K562 (cell line): Measurements from ENCODE around the gene FAM124A. TPM values are rescaled to one million over a fixed set of nuclear protein-coding genes. Genes with fewer than 3 reads are reported as not detected.

Source experiments
- ATAC-seq: fragments of 200-7000 bp; cut with Tn5 transposase; 3 replicates; pipeline ENCODE4 v1.9.1; 2020; ENCODE audit warnings: moderate library complexity
- BruUV-seq: library from RNA; stranded (reverse); fragments of 400-500 nt; replicated peaks from 2 replicates; lab custom pipeline; 2021; lab: Mats Ljungman, UMichigan
- CTCF ChIA-PET: fragments of 300-600 bp; formaldehyde crosslinking; extraction: SDS; loops from one replicate; lab custom pipeline; 2021; ENCODE audit warnings: low intra/inter-chr PET ratio; lab: Yijun Ruan, JAX
- POLR2A ChIA-PET: fragments of 300-600, 350-650 bp; sonication (Branson Sonifier 250); formaldehyde crosslinking; extraction: SDS; loops from one replicate; lab custom pipeline; 2021; ENCODE audit warnings: antibody characterized with exemption, inconsistent platforms; lab: Yijun Ruan, JAX
- DNase-seq, 4 experiments: peaks; one replicate each; pipeline versions ENCODE4 v3.0.0 to v3.0.0-alpha.2; 2011 to 2018; ENCODE audit warnings: low spot score in 3 of 4, mixed read lengths in 3 of 4; ENCODE audit errors: extremely low read depth in 1 of 4
- FAIRE-seq: peaks from 2 replicates; lab custom pipeline; 2011; peaks lifted over from hg19 to GRCh38; lab: Jason Lieb, UNC
- H2AFZ ChIP-seq: 2 replicates; pipeline ENCODE4 v1.6.0; 2011; ENCODE audit warnings: low read depth, low read length, control low read depth, inconsistent platforms
- H3K27ac ChIP-seq: fragments of 200-600 bp; 3 replicates; pipeline ENCODE4 v1.8.0; 2011; ENCODE audit warnings: low read depth, mild to moderate bottlenecking, control low read depth, inconsistent platforms, low read length, moderate library complexity, mixed read lengths; ENCODE audit errors: extremely low read depth
- H3K27me3 ChIP-seq, 2 experiments: fragments of 300-600 bp in 1 of 2; 2 replicates in 1 of 2; 3 replicates in 1 of 2; pipeline versions ENCODE4 v1.6.0 to v1.8.0; 2011; ENCODE audit warnings: inconsistent platforms in 2 of 2, low read length in 2 of 2, mild to moderate bottlenecking in 1 of 2, mixed read lengths in 1 of 2, moderate library complexity in 1 of 2; ENCODE audit not compliant: control insufficient read depth in 2 of 2, insufficient read depth in 2 of 2
- H3K36me3 ChIP-seq: fragments of 300-600 bp; 3 replicates; pipeline ENCODE4 v1.8.0; 2011; ENCODE audit warnings: mild to moderate bottlenecking, low read length, inconsistent platforms; ENCODE audit not compliant: control insufficient read depth, insufficient read depth
- H3K4me1 ChIP-seq, 2 experiments: fragments of 200-600 bp in 1 of 2; replicated peaks in 1 of 2; 2 replicates in 1 of 2; 3 replicates in 1 of 2; pipeline versions ENCODE4 v1.5.1 to v1.8.0; 2011; ENCODE audit warnings: inconsistent platforms in 2 of 2, low read length in 2 of 2, mild to moderate bottlenecking in 1 of 2, mixed read lengths in 1 of 2, moderate library complexity in 1 of 2; ENCODE audit not compliant: control insufficient read depth in 2 of 2, insufficient read depth in 2 of 2
- H3K4me2 ChIP-seq: 2 replicates; pipeline ENCODE4 v1.6.1; 2011; ENCODE audit warnings: low read length, control low read depth, inconsistent platforms, mixed read lengths; ENCODE audit not compliant: insufficient read depth
- H3K4me3 ChIP-seq: fragments of 200-600 bp; sonication (generic), shearing (Covaris generic); 2 replicates; pipeline ENCODE4 v1.5.1; 2016; ENCODE audit warnings: control low read depth, inconsistent platforms
- H3K79me2 ChIP-seq: fragments of 200-600 bp; 3 replicates; pipeline ENCODE4 v1.8.0; 2011; ENCODE audit warnings: low read length, inconsistent platforms; ENCODE audit not compliant: control insufficient read depth, insufficient read depth
- H3K9ac ChIP-seq, 2 experiments: 2 replicates each; pipeline versions ENCODE4 v1.6.0 to v1.6.1; 2011; ENCODE audit warnings: low read depth in 2 of 2, low read length in 2 of 2, control low read depth in 1 of 2, inconsistent platforms in 1 of 2, mild to moderate bottlenecking in 1 of 2, mixed read lengths in 1 of 2; ENCODE audit not compliant: insufficient read depth in 1 of 2
- H3K9me1 ChIP-seq: one replicate; pipeline ENCODE4 v1.6.0; 2011; ENCODE audit warnings: inconsistent platforms, mild to moderate bottlenecking, low read length, moderate library complexity; ENCODE audit not compliant: control insufficient read depth, insufficient read depth
- H3K9me3 ChIP-seq: replicated peaks from 2 replicates; pipeline ENCODE4 v1.5.1; 2011; ENCODE audit warnings: low read depth, low read length, inconsistent platforms; ENCODE audit not compliant: control insufficient read depth, insufficient read depth
- H4K20me1 ChIP-seq: replicated peaks from 2 replicates; pipeline ENCODE4 v1.6.1; 2011; ENCODE audit warnings: low read length, inconsistent platforms, mixed read lengths; ENCODE audit not compliant: control insufficient read depth, insufficient read depth
- CBFB ChIP-seq: sonication (generic); formaldehyde crosslinking; IDR thresholded peaks from 2 replicates; pipeline ENCODE4 v1.4.0; 2020; ENCODE audit warnings: mild to moderate bottlenecking, missing genetic modification reagents
- DPF2 ChIP-seq: fragments of 450-650 bp; IDR thresholded peaks from 2 replicates; pipeline ENCODE4 v1.6.1; 2016
- FOS ChIP-seq: IDR thresholded peaks from 3 replicates; pipeline ENCODE4 v1.6.1; 2011; ENCODE audit not compliant: insufficient read length; ENCODE audit errors: extremely low read depth
- FOXK1 ChIP-seq: sonication (generic); formaldehyde crosslinking; IDR thresholded peaks from 2 replicates; pipeline ENCODE4 v1.8.0; 2022; ENCODE audit warnings: missing genetic modification reagents, mild to moderate bottlenecking, borderline replicate concordance
- POLR2H ChIP-seq: IDR thresholded peaks from 2 replicates; pipeline ENCODE4 v1.6.1; 2016; ENCODE audit warnings: missing genetic modification characterization, low read depth, mild to moderate bottlenecking, control low read depth, missing compliant biosample characterization, moderate library complexity
- SRSF7 ChIP-seq: fragments of 200-400 bp; formaldehyde crosslinking; optimal IDR thresholded peaks from 2 replicates; pipeline ENCODE3; 2017; ENCODE audit warnings: mild to moderate bottlenecking, low read depth, low read length
- ZNF431 ChIP-seq: sonication (generic); formaldehyde crosslinking; IDR thresholded peaks from 2 replicates; pipeline ENCODE4 v1.8.0; 2022; ENCODE audit warnings: mild to moderate bottlenecking, missing genetic modification reagents
- ZNF717 ChIP-seq: fragments of 250-450 bp; sonication (Bioruptor Pico); IDR thresholded peaks from 2 replicates; pipeline ENCODE4 v1.5.0; 2021
- ZNF778 ChIP-seq: fragments of 450-650 bp; formaldehyde crosslinking; IDR thresholded peaks from 2 replicates; pipeline ENCODE4 v1.4.0; 2020; ENCODE audit warnings: mild to moderate bottlenecking, moderate library complexity
- WGBS: fragments of 100-300 bp; shearing (Covaris generic); methylation state at CpG from one replicate; pipeline ENCODE4 v1.1.6; 2016; ENCODE audit warnings: low coverage, mixed read lengths; ENCODE audit not compliant: insufficient coverage; ENCODE audit errors: missing lambda C conversion rate; 5-methylcytosine and 5-hydroxymethylcytosine counted together
- in situ Hi-C: fragments of 300-500 bp; cut with MboI; formaldehyde crosslinking; loops from 4 replicates; pipeline ENCODE4 v1.15.0; 2018; ENCODE audit warnings: inconsistent platforms, mixed read lengths
- intact Hi-C: fragments of 100-400 bp; cut with micrococcal nuclease; formaldehyde crosslinking; loops from 2 replicates; pipeline ENCODE4 v1.14.2; 2022
- polyA plus RNA-seq, 8 experiments: library from polyadenylated mRNA; depleted of rRNA in 4 of 8; stranded (reverse) in 5 of 8; unstranded in 3 of 8; fragments of >200 nt; fragmentation: Nextera tagmentation in 2 of 8; fragmentation: Illumina TruSeq in 1 of 8; extraction: Ambion mirVana in 2 of 8; extraction: Trizol in 1 of 8; gene quantifications; 2 replicates each; pipeline versions ENCODE4 v1.2.1 to v1.2.3, GENCODE V29; 2011 to 2014; ENCODE audit warnings: inconsistent platforms in 1 of 8, missing spikeins in 1 of 8
- total RNA-seq, 7 experiments: library from RNA; depleted of rRNA in 6 of 7; stranded (reverse); fragments of >200 nt in 6 of 7; fragmentation: Illumina TruSeq in 2 of 7; extraction: Trizol in 2 of 7; gene quantifications; 2 replicates each; pipeline versions ENCODE4 v1.2.1 to v1.2.3, GENCODE V29; 2011 to 2021; ENCODE audit warnings: low replicate concordance in 1 of 7
- TF ChIP-seq, protein P1 (sequence below): fragments of 450-650 bp; formaldehyde crosslinking; IDR thresholded peaks from 2 replicates; pipeline ENCODE4 v1.4.0; 2022; ENCODE audit warnings: missing genetic modification characterization
- TF ChIP-seq, protein P2 (sequence below): fragments of 250-450 bp; sonication (Bioruptor Pico); IDR thresholded peaks from 2 replicates; pipeline ENCODE4 v1.9.0; 2021; ENCODE audit warnings: mild to moderate bottlenecking, inconsistent platforms

FAM124A gene
- total and polyA plus RNA-seq, 9 of the 15 experiments (the other 6 are each of a cell fraction or from before 2014, with no cell fraction given) = not detected

DNA sequence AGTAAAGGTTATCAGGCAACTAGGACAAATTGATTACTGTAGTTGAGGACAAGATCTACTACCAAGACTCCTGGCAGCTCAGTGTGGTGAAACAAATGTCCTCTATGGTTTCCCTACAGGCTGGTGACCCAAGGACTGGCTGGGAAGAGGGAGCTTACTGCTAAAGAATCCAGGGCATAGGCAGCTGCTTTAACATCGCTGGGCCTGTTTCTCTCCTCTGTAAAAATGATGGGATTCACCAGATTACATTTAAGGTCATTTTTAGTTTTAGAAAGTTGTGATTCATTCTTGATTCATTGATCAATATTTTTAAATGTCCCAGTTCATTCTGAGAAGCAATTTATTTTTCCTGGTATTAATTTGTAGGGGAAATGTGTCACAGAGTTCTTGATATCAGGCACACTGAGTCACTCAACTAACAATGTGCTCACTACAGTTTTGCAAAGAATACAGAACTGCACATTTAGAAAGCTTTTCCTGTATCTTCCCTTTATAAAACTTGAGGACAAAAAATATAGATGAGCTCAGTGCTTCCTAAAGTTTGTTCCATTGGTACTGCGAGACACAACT is 19.6 kb upstream of the FAM124A start:
- intact Hi-C loops = no loop called here
- no peaks in the 10 kb centered on the region for H3K4me1 ChIP-seq
- TF ChIP-seq FOS = no peak
- TF ChIP-seq ZNF778 (CRISPR knock-in tag) = no peak
- TF ChIP-seq ZNF717 (CRISPR knock-in tag) = no peak
- TF ChIP-seq SRSF7 = no peak
- TF ChIP-seq DPF2 = no peak
- TF ChIP-seq, protein P1, sequence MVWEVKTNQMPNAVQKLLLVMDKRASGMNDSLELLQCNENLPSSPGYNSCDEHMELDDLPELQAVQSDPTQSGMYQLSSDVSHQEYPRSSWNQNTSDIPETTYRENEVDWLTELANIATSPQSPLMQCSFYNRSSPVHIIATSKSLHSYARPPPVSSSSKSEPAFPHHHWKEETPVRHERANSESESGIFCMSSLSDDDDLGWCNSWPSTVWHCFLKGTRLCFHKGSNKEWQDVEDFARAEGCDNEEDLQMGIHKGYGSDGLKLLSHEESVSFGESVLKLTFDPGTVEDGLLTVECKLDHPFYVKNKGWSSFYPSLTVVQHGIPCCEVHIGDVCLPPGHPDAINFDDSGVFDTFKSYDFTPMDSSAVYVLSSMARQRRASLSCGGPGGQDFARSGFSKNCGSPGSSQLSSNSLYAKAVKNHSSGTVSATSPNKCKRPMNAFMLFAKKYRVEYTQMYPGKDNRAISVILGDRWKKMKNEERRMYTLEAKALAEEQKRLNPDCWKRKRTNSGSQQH = no peak
- no peak for TF ChIP-seq POLR2H (tag)
- TF ChIP-seq, protein P2, sequence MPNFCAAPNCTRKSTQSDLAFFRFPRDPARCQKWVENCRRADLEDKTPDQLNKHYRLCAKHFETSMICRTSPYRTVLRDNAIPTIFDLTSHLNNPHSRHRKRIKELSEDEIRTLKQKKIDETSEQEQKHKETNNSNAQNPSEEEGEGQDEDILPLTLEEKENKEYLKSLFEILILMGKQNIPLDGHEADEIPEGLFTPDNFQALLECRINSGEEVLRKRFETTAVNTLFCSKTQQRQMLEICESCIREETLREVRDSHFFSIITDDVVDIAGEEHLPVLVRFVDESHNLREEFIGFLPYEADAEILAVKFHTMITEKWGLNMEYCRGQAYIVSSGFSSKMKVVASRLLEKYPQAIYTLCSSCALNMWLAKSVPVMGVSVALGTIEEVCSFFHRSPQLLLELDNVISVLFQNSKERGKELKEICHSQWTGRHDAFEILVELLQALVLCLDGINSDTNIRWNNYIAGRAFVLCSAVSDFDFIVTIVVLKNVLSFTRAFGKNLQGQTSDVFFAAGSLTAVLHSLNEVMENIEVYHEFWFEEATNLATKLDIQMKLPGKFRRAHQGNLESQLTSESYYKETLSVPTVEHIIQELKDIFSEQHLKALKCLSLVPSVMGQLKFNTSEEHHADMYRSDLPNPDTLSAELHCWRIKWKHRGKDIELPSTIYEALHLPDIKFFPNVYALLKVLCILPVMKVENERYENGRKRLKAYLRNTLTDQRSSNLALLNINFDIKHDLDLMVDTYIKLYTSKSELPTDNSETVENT (CRISPR knock-in tag) = no peak
- no peak for TF ChIP-seq CBFB (CRISPR knock-in tag)
- no peak for TF ChIP-seq ZNF431 (CRISPR knock-in tag)
- no peak for TF ChIP-seq FOXK1
- H3K27ac ChIP-seq = no peak overlapping the region
- H3K79me2 ChIP-seq = no peaks in the 10 kb centered on the region
- FAIRE-seq (no peak), DNase-seq (no peak), ATAC-seq (no peak)
- ChIA-PET POLR2A (no interaction called here), CTCF (no interaction called here)
- no peak overlapping the region for H3K9ac ChIP-seq
- no peak overlapping the region for H3K4me2 ChIP-seq
- no peaks in the 10 kb centered on the region for H3K36me3 ChIP-seq
- 0 out of 5 replicates have a peak, but pooled peaks cover 0 to 7% of the 10 kb centered on the region in 2 experiments for H3K27me3 ChIP-seq
- BruUV-seq = no TSS peak
- H3K9me1 ChIP-seq = no peaks in the 10 kb centered on the region
- no peak overlapping the region for H2AFZ ChIP-seq
- no peak overlapping the region for H3K4me3 ChIP-seq
- H3K9me3 ChIP-seq = no peaks in the 10 kb centered on the region
- in situ Hi-C loops = no loop called here
- no peaks in the 10 kb centered on the region for H4K20me1 ChIP-seq
- 0% methylated on average over 2 of the region's 2 CpGs for WGBS
